Endothelial cell of umbilical vein (primary cell): ENCODE data around the gene GAPDHS. TPM values are rescaled to one million over a fixed set of nuclear protein-coding genes. Genes with fewer than 3 reads are reported as not detected.

Source experiments
- BruUV-seq: library from RNA; stranded (reverse); fragments of 400-500 nt; replicated peaks from 2 replicates; lab custom pipeline; 2021; lab: Mats Ljungman, UMichigan
- CTCF ChIA-PET: fragments of 300-600, 350-600 bp; sonication (Branson Sonifier 250); formaldehyde crosslinking; loops from one replicate; lab custom pipeline; 2021; ENCODE audit warnings: antibody characterized with exemption, inconsistent platforms; lab: Charles Lee
- POLR2A ChIA-PET: fragments of 300-600, 350-600 bp; sonication (Branson Sonifier 250); formaldehyde crosslinking; loops from one replicate; lab custom pipeline; 2021; ENCODE audit warnings: antibody characterized with exemption, inconsistent platforms; lab: Charles Lee
- DNase-seq: peaks from one replicate; pipeline ENCODE4 v3.0.0-alpha.2; 2011; ENCODE audit warnings: low read depth, low spot score
- FAIRE-seq: peaks from 2 replicates; lab custom pipeline; 2011; peaks lifted over from hg19 to GRCh38; lab: Jason Lieb, UNC
- H2AFZ ChIP-seq: 2 replicates; pipeline ENCODE4 v1.6.0; 2012; ENCODE audit warnings: low read depth, low read length, control low read depth, inconsistent platforms
- H3K27ac ChIP-seq: 2 replicates; pipeline ENCODE4 v1.5.1; 2011; ENCODE audit warnings: low read depth, mild to moderate bottlenecking, control low read depth, low read length, moderate library complexity; ENCODE audit not compliant: insufficient read depth
- H3K27me3 ChIP-seq, 2 experiments: 2 replicates each; pipeline versions ENCODE4 v1.6.0 to v1.6.1; 2011; ENCODE audit warnings: low read length in 2 of 2, mixed read lengths in 1 of 2; ENCODE audit not compliant: control insufficient read depth in 2 of 2, insufficient read depth in 2 of 2
- H3K36me3 ChIP-seq, 2 experiments: 2 replicates in 1 of 2; 3 replicates in 1 of 2; pipeline ENCODE4 v1.5.1; 2011; ENCODE audit warnings: low read length in 2 of 2, mild to moderate bottlenecking in 1 of 2, moderate library complexity in 1 of 2; ENCODE audit not compliant: control insufficient read depth in 2 of 2, insufficient read depth in 2 of 2; ENCODE audit errors: extremely low read depth in 1 of 2
- H3K4me1 ChIP-seq: 3 replicates; pipeline ENCODE4 v1.5.1; 2011; ENCODE audit warnings: mild to moderate bottlenecking, low read length; ENCODE audit not compliant: control insufficient read depth, insufficient read depth; ENCODE audit errors: extremely low read depth
- H3K4me2 ChIP-seq: 2 replicates; pipeline ENCODE4 v1.6.1; 2011; ENCODE audit warnings: low read length, control low read depth, mixed read lengths; ENCODE audit not compliant: insufficient read depth
- H3K4me3 ChIP-seq, 3 experiments: fragments of 200-600 bp in 1 of 3; sonication (generic), shearing (Covaris generic) in 1 of 3; replicated peaks in 1 of 3; 2 replicates each; pipeline ENCODE4 v1.5.1; 2011 to 2016; ENCODE audit warnings: control low read depth in 3 of 3, low read length in 3 of 3, mild to moderate bottlenecking in 2 of 3, inconsistent platforms in 1 of 3, low read depth in 1 of 3, moderate library complexity in 1 of 3; ENCODE audit not compliant: insufficient read depth in 1 of 3
- H3K79me2 ChIP-seq: 2 replicates; pipeline ENCODE4 v1.6.0; 2012; ENCODE audit warnings: low read length, inconsistent platforms; ENCODE audit not compliant: control insufficient read depth, insufficient read depth
- H3K9ac ChIP-seq: replicated peaks from 2 replicates; pipeline ENCODE3; 2011; ENCODE audit warnings: low read length, control low read depth; ENCODE audit not compliant: insufficient read depth; ENCODE audit errors: extremely low read depth
- H3K9me1 ChIP-seq: replicated peaks from 3 replicates; pipeline ENCODE4 v1.6.0; 2011; ENCODE audit warnings: mild to moderate bottlenecking, low read length; ENCODE audit not compliant: control insufficient read depth, insufficient read depth; ENCODE audit errors: extremely low read depth
- H3K9me3 ChIP-seq: replicated peaks from 2 replicates; pipeline ENCODE4 v1.5.1; 2012; ENCODE audit warnings: low read length, inconsistent platforms; ENCODE audit not compliant: control insufficient read depth, insufficient read depth
- H4K20me1 ChIP-seq: replicated peaks from 2 replicates; pipeline ENCODE3; 2011; ENCODE audit warnings: mild to moderate bottlenecking, low read length; ENCODE audit not compliant: control insufficient read depth, insufficient read depth; ENCODE audit errors: extremely low read depth
- EZH2 ChIP-seq: IDR thresholded peaks from 2 replicates; pipeline ENCODE4 v1.6.1; 2012; ENCODE audit warnings: borderline replicate concordance, low read depth, mild to moderate bottlenecking, moderate library complexity, low read length, inconsistent platforms; ENCODE audit not compliant: severe bottlenecking
- FOS ChIP-seq: IDR thresholded peaks from 2 replicates; pipeline ENCODE4 v1.6.1; 2011; ENCODE audit warnings: mild to moderate bottlenecking, low read length, moderate library complexity, borderline replicate concordance; ENCODE audit not compliant: insufficient read depth
- GATA2 ChIP-seq: IDR thresholded peaks from 2 replicates; pipeline ENCODE4 v1.7.0; 2011; ENCODE audit warnings: low read depth, mild to moderate bottlenecking, moderate library complexity, mixed read lengths, low read length; ENCODE audit not compliant: insufficient read length, insufficient read depth
- JUN ChIP-seq: IDR thresholded peaks from 2 replicates; pipeline ENCODE4 v1.6.1; 2011; ENCODE audit warnings: borderline replicate concordance, low read depth; ENCODE audit not compliant: insufficient read length, insufficient read depth
- MYC ChIP-seq: IDR thresholded peaks from one replicate; pipeline ENCODE4 v1.6.1; 2011; ENCODE audit warnings: mild to moderate bottlenecking, low read depth, low read length
- POLR2A ChIP-seq: IDR thresholded peaks from 2 replicates; pipeline ENCODE4 v1.6.1; 2012; ENCODE audit warnings: low read depth, mild to moderate bottlenecking, control low read depth, low read length
- POLR2AphosphoS5 ChIP-seq: IDR thresholded peaks from 2 replicates; pipeline ENCODE4 v1.6.1; 2012; ENCODE audit warnings: low read depth, mild to moderate bottlenecking, control low read depth, low read length, moderate library complexity; ENCODE audit not compliant: insufficient read depth
- dilution Hi-C: fragments of 300-500 bp; cut with MboI; formaldehyde crosslinking; loops from one replicate; pipeline ENCODE4 v1.15.0; 2019; ENCODE audit warnings: low sequenced_read_pairs; ENCODE audit not compliant: extremely low pct_ligation_motif_present
- intact Hi-C: fragments of 100-400 bp; cut with micrococcal nuclease; formaldehyde crosslinking; loops from one replicate; pipeline ENCODE4 v1.10.0; 2022
- polyA plus RNA-seq, 4 experiments: library from polyadenylated mRNA; depleted of rRNA in 3 of 4; stranded (reverse) in 3 of 4; unstranded in 1 of 4; fragments of >200 nt; gene quantifications; 2 replicates each; pipeline versions ENCODE4 v1.2.1 to v1.2.3, GENCODE V29; 2011 to 2012; ENCODE audit warnings: missing spikeins in 1 of 4
- total RNA-seq: library from RNA; stranded (reverse); gene quantifications from 2 replicates; pipeline ENCODE4 v1.2.3, GENCODE V29; 2021
- TF ChIP-seq, protein P1 (sequence below): IDR thresholded peaks from 2 replicates; pipeline ENCODE4 v1.6.1; 2011; ENCODE audit not compliant: insufficient read depth, insufficient read length
- TF ChIP-seq, protein P2 (sequence below), 2 donors: IDR thresholded peaks; 1 replicate in 1 of 2; 2 replicates in 1 of 2; pipeline ENCODE4 v1.5.1; 2011; ENCODE audit warnings: low read length in 2 of 2, mild to moderate bottlenecking in 2 of 2, moderate library complexity in 2 of 2, control low read depth in 1 of 2, inconsistent platforms in 1 of 2, low read depth in 1 of 2; ENCODE audit not compliant: insufficient read depth in 1 of 2; ENCODE audit errors: extremely low read depth in 1 of 2

The GAPDHS gene
- total and polyA plus RNA-seq, 2 donors (not counting 3 experiments of a cell fraction or from before 2014, with no cell fraction given): not detected

- no peak for TF ChIP-seq MYC
- no peak for TF ChIP-seq EZH2
- no peak for TF ChIP-seq GATA2
- TF ChIP-seq, protein P1, sequence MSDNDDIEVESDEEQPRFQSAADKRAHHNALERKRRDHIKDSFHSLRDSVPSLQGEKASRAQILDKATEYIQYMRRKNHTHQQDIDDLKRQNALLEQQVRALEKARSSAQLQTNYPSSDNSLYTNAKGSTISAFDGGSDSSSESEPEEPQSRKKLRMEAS: no peak
- no peak for TF ChIP-seq JUN
- TF ChIP-seq POLR2AphosphoS5: no peak
- no peak for TF ChIP-seq FOS
- TF ChIP-seq, protein P2, sequence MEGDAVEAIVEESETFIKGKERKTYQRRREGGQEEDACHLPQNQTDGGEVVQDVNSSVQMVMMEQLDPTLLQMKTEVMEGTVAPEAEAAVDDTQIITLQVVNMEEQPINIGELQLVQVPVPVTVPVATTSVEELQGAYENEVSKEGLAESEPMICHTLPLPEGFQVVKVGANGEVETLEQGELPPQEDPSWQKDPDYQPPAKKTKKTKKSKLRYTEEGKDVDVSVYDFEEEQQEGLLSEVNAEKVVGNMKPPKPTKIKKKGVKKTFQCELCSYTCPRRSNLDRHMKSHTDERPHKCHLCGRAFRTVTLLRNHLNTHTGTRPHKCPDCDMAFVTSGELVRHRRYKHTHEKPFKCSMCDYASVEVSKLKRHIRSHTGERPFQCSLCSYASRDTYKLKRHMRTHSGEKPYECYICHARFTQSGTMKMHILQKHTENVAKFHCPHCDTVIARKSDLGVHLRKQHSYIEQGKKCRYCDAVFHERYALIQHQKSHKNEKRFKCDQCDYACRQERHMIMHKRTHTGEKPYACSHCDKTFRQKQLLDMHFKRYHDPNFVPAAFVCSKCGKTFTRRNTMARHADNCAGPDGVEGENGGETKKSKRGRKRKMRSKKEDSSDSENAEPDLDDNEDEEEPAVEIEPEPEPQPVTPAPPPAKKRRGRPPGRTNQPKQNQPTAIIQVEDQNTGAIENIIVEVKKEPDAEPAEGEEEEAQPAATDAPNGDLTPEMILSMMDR (IDR thresholded peaks at IDR 0.05; ENCODE audit: extremely low read depth in 1 of 2, insufficient read depth in 1 of 2, low read depth in 1 of 2, low read length in 2 of 2): no peak
- TF ChIP-seq POLR2A: no peak
- H3K79me2 ChIP-seq: no peaks in the 10 kb centered on the region
- no TSS peak for BruUV-seq
- DNase-seq: no peak
- no peak overlapping the region for H3K4me2 ChIP-seq
- no peaks in the 10 kb centered on the region for H3K9me3 ChIP-seq
- intact Hi-C loops: loop anchor here (1.0 kb wide), 1 partner anchor 87 kb away; no protein-coding TSS in a partner anchor
- peaks cover 0 to 4% of the 10 kb centered on the region in 2 experiments for H3K27me3 ChIP-seq
- H2AFZ ChIP-seq: peak overlapping the region; percentile 64
- ChIA-PET CTCF (interaction anchor here (0.6 to 1.6 kb wide), 4 partner anchors 9 to 204 kb away, joined by 3 to 18 read pairs (median 3); no protein-coding TSS in a partner anchor), POLR2A (no interaction called here)
- H3K36me3 ChIP-seq: no peaks in the 10 kb centered on the region
- dilution Hi-C loops: no loop called here
- H3K4me3 ChIP-seq: no peak overlapping the region
- H3K9me1 ChIP-seq: no peaks in the 10 kb centered on the region
- no peaks in the 10 kb centered on the region for H4K20me1 ChIP-seq
- no peaks in the 10 kb centered on the region for H3K4me1 ChIP-seq
- no peak overlapping the region for H3K27ac ChIP-seq
- H3K9ac ChIP-seq: no peak overlapping the region
- no peak for FAIRE-seq
These were observed 23.7 kb downstream of the GAPDHS start for GRCh38 chr19:35556846-35557538.
